Limb (tissue), 2 donors: ENCODE results near the gene AHCY.
"Not testable (repeated sequence)": the region's sequence is repeated elsewhere in the genome, so short reads cannot be mapped to it uniquely, and the experiment has no call there.

Experiments
- DNase-seq, 2 donors: peaks; one replicate each; pipeline ENCODE4 v3.0.0-alpha.2; 2016; ENCODE audit errors: extremely low spot score in 2 of 2

AHCY gene

DNA sequence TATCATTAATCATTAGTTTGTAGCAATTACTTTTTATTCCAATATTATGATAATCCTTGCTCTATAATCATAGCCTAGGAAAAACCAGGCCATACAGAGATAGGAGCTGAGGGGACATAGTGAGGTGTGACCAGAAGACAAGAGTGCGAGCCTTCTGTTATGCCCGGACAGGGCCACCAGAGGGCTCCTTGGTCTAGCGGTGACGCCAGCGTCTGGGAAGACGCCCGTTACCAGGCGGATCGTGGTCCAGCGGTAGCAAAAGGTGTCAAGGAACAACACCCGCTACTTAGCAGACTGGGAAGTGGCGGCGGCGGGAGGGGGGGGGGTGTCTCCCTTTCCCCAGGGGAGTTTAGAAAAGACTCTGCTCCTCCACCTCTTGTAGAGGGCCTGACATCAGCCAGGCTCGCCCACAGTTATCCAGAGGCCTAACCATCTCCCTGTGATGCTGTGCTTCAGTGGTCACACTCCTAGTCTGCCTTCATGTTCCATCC, 4.8 kb downstream of the AHCY start:
- DNase-seq: not testable (repeated sequence)

DNA sequence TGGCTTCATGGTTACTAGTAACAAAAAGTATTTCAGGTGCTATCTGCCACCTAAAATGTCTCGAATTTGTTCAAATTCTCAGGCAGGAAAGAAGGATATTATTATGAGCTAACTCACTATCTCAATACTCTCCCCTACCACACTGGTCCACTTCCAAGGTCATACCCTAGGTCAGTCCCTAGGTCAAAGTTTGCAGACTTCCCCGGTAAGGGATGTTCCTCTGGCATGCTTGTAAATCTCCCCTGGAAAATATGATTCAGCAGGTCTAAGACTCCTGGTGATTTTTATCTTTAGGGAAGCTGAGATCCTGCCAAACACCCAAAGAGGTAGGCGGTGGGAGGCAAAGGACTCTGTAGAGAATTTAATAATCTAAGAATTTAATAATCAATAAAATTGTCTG, 6.7 kb downstream of the AHCY start:
- no peak for DNase-seq

DNA sequence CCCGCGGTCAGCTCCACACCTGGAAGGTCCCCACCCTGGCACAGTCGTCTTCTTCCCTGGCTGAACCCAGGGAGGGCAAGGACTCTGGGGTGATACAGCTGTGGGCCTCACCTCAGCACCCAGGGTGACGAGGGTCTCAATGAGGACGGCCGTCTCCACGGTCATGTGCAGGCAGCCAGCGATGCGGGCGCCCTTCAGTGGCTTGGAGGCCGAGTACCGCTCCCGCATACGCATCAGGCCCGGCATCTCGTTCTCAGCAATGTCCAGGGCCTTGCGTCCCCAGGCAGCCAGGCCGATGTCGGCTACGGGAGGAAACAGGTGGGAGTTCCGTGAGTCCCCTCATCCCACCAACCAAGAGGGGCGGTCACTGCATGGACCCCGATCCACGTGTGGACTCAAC, 7.9 kb downstream of the AHCY start:
- DNase-seq: no peak

DNA sequence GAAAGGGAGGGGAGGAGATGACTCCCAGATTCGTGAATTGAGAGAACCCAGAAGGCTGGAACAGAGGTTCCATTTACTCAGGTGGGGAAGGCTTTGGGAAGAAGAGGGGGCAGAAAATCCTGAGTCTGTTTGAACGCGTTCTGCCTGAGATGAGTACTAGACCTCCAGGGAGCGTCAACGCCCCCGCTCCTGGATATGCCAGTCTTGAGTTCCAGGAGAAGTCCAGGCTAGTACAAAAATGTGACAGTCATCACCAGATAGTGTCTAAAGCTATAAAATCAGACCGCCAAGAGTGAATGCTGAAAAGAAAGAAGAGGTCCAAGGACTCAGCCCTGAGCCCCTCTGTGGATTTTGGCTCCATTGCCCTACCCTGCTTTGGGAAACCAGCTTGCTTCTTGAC, 8.6 kb downstream of the AHCY start:
- no peak for DNase-seq

DNA sequence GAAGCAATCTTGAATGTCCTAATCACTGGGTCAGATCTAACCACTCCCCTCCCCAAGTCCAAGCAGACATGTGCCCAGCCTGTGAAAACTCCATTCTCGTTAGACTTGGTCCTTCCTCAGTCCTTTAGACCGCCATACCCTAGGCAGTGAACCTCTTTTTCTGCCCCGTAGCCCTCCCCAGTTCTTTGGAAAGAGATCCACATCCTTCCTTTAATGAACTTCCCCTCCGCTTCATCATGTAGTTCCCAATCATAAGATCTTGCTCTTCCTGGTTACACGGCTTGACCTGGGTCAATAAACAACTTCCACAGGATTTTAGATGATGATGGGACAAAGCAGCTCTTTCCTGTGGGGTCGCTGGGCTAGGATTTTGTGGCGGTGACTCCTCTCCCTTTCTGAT, 9.6 kb downstream of the AHCY start:
- DNase-seq: no peak

DNA sequence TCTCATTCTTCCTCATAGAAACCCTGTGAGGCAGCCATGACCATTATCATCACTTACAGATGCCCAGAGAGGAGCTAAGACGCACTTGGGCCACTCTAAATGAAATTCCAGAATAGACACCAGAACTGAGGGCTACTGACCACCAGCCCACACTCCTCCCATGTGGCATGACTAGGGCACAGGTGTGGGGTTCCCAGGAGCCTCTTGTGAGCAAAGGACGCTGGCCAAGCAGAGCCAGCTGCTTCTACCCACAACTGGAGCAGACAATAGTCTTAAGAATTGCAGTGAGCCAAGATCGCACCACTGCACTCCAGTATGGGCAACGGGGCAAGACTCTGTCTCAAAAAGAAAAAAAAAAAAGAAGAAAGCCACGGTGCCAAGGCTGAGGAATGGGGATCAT, 10.0 kb downstream of the AHCY start:
- no peak for DNase-seq

DNA sequence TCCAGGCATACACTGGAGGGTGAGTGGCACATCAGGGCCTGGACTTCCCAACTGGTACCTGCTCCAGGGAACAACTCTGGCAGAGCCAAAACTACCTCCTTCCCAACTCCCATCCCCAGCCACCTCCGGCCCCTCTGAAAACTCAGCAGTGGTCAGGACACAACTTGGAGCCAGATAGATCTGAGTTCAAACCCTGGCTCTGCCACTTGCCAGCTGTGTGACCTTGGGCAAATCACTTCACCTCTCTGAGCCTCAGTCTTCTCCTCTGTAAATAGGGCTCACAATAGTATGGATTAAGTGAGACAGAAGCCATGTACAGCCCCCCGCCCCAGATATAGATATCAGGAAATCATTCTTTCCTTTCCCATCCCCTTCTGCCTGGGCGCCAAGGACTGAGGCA, 10.7 kb downstream of the AHCY start:
- DNase-seq: no peak

DNA sequence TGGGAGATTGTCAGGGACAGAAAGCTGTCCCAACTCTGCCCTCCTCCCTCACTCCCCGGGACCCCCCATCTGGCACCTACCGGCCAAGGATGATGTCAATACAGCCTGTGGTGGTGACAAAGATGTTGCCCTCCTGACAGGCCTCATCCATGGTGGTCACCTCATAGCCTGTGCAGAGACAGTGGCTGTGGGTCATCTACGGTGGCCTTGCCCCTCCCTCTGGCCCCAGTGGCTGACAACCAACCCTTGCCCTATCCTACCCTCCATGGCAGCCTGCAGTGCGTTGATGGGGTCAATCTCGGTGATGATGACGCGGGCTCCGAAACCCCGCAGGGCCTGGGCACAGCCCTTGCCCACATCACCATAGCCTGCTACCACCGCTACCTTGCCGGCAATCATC, 12.7 kb downstream of the AHCY start:
- no peak for DNase-seq

DNA sequence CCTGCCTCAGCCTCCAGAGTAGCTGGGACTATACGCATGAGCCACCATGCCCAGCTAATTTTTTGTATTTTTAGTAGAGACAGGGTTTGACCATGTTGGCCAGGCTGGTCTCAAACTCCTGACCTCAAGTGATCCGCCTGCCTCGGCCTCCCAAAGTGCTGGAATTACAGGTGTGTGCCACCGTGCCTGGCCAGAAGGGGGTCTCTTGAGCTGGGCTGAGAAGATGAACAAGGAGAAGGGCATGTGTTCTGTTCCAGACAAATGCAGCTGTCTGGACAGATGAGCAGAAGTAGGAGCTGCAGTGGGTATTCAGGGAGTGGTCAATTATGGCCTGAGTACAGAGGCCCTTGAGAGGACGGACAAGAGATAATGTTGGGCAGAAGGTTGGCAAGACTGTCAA, 15.7 kb downstream of the AHCY start:
- not testable (repeated sequence) for DNase-seq

DNA sequence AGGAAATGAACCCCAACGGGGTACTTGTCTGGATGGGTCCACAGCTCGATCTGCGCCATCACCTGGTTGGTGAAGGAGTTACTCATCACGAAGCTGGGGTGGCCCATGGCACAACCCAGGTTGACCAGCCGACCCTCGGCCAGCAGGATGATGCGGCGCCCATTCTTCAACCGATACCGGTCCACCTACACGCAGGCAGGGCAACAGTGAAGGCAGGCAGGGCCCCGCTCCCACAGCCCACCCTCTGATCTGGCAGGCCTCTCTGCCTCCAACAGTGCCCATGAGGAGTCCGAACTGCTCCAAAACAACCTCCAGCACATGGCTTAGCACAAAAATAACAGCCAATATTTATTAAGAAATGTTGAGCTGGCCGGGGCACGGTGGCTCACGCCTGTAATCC, 17.7 kb downstream of the AHCY start:
- no peak for DNase-seq

DNA sequence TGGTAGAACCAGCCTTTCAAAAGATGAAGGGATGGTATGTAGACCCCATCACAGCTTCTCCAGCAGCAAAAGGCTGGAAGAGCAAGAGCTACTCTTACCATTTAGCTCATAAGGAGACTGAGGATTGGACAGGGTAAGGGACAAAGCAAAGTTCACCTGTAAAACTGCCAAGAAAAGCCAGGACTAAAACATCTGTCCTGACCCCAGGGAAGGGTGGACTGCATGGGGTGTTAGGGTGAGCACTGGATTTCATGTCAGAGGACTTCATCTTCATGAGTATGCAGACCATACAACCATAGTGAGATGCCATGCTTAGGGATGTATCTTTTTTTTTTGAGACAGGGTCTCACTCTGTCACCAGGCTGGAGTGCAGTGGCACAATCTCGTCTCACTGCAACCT, 19.3 kb downstream of the AHCY start:
- DNase-seq: no peak

DNA sequence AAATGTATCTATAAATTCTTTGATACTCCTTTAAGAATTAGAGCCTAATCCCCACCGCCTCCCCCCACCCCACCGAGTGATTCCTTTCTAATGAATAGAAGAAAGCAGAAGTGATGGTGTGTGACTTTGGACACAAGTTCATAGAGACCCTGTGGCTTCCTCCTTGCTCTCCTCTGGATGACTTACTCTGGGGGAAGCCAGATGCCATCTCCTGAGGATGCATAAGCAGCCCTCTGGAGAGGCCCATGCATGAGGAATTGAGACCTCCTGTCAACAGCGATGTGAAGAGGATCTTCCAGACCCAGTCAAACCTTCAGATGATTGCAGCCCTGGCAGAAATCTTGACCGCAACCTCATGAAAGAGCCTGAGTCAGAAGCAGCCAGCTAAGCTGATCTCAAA, 21.1 kb downstream of the AHCY start:
- no peak for DNase-seq

DNA sequence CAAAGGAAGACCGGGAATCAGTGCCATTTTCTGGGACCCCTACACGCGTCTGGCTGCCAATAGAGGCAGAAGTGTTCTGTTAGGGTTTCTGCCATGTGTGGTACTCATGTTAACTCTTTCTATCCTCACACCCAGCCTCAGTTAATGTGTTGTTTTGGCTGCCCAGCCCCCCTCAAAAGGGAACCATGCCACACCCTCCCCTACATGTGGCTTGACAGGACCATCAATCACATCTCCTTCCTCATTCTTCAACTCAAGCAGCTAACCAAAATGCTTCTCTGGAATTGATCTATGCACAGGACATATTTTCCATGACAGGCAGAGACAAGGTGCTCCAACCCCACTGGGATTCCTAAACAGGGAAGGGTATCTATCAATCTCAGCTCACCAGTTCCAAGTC, 22.0 kb downstream of the AHCY start:
- DNase-seq: no peak

DNA sequence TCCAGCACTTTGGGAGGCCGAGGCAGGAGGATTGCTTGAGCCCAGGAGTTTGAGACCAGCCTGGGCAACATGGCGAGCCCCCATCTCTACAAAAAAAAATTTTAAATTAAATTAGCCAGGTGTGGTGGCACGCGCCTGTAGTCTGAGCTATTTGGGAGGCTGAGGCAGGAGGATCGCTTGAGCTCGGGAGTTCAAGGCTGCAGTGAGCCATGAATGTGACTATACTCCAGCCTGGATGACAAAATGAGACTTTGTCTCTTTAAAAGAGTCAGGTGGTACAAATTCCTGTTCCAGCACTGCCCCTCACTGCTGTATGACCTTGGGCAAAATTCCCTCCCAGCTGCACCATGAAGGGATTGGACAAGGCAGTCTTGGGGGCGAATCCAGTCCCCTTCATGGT, 28.5 kb downstream of the AHCY start:
- DNase-seq: no peak

DNA sequence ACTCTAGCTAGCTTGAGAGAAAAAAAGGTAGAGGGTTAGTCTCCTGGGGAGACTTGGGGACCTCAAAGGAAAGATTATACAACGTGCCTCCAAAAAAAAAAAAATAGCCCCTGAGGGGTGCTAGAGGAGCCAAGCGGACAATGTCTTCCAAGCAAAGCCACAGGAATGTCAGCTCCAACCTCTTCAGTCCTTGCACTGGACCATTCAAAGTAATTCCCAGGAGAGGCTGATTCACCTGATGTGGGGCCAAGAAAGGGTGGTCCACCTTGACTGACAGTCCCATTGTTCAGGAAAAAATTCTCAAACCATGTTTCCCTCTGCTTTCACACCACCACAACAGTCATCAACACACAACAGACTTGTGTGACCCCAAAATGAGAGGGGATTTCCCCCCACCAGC, 31.2 kb downstream of the AHCY start:
- DNase-seq: no peak

DNA sequence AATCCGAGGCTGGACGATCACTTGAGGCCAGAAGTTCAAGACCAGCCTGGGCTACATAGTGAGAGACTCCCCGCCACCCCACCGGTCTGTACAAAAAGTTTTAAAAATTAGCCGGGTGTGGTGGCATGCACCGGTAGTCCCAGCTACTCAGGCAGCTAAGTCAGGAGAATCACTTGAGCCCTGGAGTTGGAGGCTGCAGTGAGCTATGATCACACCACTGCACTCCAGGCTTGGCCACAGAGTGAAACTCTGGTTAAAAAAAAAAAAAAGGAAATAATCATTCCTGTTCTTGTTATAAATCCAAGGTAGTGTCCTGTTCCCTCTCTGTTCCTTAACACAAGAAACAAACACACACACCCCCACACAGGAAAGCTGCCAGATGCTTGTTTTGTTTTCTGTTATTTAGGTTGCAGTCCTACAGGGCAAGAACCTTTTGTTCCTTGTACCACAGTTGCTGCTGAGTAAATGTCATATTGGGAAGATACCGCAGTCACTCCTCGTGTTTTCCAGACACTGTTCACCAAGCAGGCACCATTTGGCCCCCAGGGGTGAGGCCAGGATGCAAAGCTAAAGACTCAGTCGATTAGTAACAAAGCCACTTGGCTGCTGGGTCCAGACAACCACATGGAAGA, 33.0 kb downstream of the AHCY start:
- DNase-seq: no peak

DNA sequence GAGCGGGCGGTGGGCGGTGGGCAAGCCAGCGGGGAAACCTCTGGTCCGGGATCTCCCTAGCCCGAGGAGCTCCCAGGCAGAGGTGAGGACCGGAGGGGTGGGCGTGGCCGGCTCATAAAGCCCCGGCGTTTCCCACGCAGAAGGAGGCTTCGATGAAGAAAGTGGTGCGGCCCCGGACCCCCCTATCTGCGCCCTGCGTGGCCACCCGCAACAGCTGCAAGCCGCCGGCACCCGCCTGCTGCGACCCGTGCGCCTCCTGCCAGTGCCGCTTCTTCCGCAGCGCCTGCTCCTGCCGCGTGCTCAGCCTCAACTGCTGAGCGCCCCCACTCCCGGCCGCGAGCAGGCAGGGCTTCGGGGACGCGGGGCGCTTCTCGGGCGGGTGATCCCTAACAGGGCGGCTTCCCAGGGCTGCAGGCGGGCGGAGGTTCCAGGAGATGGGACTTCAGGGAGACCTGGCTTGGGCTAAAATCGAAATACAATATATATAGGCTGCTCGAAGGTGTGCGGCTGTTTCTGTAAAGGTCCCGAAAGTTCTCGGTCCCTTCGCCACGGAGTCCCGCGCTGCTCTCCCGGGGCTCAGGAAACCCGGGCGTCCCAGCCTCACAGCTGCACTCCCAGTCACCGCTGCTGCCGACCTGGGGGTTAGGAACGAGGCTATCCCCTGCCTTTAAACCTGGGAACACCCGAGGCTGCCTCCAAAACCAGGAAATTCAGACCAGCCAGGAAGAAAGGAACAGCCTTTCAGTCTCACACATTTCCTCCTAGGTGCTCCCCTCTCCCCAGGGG, 34.1 kb downstream of the AHCY start:
- DNase-seq: peak in 1 of 2 donors; percentile 54

DNA sequence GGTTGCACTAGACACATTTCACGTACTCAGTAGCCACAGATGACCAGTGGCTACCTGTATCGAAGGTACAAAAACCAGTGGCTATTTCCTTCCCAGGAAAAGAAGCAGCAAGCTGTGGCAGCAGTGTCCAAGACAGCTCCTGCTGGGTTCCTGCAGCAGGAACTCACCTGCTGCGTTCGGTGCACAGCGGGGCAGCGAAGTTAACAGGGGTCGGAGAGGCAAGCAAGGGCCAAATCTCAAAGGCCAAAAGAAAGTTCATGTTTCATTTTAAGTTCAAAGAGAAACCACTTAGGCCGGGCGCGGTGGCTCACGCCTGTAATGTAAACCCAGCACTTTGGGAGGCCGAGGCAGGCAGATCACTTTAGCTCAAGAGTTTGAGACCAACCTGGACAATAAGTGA, 35.0 kb downstream of the AHCY start:
- no peak for DNase-seq

DNA sequence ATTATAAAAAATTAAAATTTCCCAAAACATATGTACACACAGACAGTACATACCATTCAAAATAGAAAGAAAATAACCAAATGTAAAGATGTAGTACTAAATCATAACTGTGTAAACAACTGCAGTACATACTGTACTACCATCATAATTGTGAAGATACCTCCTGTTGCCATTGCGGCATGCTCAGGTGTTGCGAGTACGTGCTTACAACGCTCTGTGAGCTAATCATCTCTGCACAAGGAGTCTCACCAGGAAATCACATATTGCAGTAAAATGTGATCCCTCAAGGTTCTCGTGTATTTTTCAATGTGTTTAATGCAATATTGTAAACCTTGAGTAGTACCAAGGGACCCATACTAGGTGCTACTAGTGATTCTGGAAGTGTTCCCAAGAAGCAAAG, 39.0 kb downstream of the AHCY start:
- no peak for DNase-seq

DNA sequence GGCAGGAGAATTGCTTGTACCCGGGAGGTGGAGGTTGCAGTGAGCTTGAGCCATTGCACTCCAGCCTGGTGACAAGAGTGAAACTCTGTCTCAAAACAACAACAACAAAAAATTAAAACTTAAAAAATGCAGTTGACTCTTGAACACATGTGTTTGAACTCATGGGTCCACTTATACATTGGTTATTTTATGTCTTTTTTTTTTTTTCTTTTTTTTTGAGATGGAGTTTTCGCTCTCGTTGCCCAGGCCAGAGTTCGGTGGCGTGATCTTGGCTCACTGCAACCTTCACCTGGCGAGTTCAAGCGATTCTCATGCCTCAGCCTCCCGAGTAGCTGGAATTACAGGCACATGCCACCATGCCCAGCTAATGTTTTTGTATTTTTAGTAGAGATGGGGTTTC, 39.7 kb downstream of the AHCY start:
- not testable (repeated sequence) for DNase-seq

DNA sequence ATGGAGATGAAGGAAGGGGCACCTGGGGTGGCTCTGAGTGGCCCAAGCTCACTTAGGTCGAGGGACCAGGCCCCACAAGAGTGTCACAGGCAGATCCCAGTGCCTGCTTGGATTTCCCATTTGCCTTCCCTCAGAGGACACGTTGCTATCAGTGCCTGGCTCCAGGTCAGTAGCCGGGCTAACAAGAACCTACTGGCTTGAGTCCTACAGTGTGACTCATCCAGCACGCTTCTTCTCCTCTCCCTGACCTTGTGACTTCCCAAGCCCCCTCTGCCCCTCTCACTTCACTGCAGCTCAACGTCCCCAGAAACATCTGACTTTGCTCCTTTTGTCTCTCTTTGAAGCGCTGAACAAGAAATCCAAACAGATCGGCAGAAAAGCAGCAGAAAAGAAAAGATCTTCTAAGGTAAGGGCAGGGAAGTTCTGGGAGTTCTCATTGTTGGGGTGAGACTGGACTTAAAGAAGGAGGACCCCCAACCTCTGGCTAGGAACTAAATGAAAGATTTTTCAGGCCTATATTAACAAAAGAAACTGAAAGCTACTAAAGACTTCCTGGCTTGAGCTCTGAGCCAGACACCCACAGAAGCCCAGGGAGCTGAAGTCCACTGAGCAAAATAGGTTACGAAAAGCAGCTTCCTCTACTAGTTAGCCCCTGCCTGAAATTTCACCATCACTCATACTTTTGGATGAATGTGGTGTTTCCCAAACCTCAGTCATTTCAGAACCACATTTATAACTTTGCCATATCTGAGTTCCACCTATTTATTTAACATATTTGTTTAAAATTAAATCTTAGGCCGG, 40.5 kb downstream of the AHCY start:
- no peak for DNase-seq

DNA sequence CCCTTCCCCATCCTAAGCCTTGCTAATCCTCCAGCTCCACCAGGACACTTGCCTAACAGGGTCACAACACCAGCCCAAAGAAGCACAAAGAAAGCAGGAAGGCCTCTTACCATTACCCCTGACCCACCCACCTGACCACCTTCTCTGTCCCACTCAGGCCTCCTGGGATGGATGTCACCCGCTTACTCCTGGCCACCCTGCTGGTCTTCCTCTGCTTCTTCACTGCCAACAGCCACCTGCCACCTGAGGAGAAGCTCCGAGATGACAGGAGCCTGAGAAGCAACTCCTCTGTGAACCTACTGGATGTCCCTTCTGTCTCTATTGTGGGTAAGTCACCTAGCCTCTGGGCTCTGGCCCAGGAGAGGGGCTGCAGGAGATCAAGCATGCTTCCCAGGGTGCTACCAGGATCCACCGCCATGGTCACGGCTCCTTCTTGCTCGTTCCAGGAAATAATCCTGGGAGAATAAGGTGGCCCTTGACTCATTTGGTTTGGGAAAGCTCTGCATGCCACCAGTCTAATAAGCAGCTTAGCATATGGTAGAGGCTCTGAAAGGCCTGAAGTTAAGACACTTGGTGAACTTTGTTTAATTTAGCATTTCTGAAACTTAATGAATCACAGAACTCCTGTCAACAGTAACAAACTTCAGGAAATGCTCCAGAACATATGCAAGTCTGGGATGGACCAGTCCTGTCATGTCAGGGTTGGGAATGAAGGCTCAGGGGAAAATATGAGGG, 42.8 kb downstream of the AHCY start:
- no peak for DNase-seq
